Activated B cell treated with CpG ODN at 0.5 μM for 24 hours (primary cell): ENCODE results near the gene C2orf49. TPM values are rescaled to one million over a fixed set of nuclear protein-coding genes. Genes with fewer than 3 reads are reported as not detected.

Source experiments
- ATAC-seq: fragments of 200-7000 bp; cut with Tn5 transposase; one replicate; pipeline ENCODE4 v1.10.0; 2021; ENCODE audit warnings: low read depth, mild to moderate bottlenecking, moderate library complexity
- CTCF ChIA-PET: fragments of 350-600 bp; sonication (Branson Sonifier 250); formaldehyde crosslinking; loops from one replicate; lab custom pipeline; 2021; ENCODE audit warnings: antibody characterized with exemption; lab: Charles Lee
- POLR2A ChIA-PET: fragments of 350-600 bp; sonication (Branson Sonifier 250); formaldehyde crosslinking; loops from one replicate; lab custom pipeline; 2021; ENCODE audit warnings: antibody characterized with exemption; lab: Charles Lee
- DNase-seq: peaks from one replicate; pipeline ENCODE4 v3.0.0; 2022
- H3K27ac Mint-ChIP-seq: one replicate; pipeline ENCODE4 v1.8.0; 2020; ENCODE audit warnings: mixed read lengths
- H3K27me3 Mint-ChIP-seq: one replicate; pipeline ENCODE4 v1.8.0; 2021; ENCODE audit warnings: mixed read lengths
- H3K36me3 Mint-ChIP-seq: one replicate; pipeline ENCODE4 v1.8.0; 2021; ENCODE audit warnings: low read depth, mixed read lengths
- H3K4me1 Mint-ChIP-seq: one replicate; pipeline ENCODE4 v1.8.0; 2021; ENCODE audit warnings: mixed read lengths
- H3K4me3 Mint-ChIP-seq: one replicate; pipeline ENCODE4 v1.8.0; 2020; ENCODE audit warnings: mild to moderate bottlenecking, mixed read lengths
- H3K9me3 Mint-ChIP-seq: one replicate; pipeline ENCODE4 v1.8.0; 2020; ENCODE audit warnings: mixed read lengths
- intact Hi-C: fragments of 100-400 bp; cut with micrococcal nuclease; formaldehyde crosslinking; loops from one replicate; pipeline ENCODE4 v1.15.1; 2024
- total RNA-seq: library from RNA; stranded (reverse); gene quantifications from 2 replicates; pipeline ENCODE4 v1.2.3, GENCODE V29; 2022
- TF ChIP-seq, protein P1 (sequence below): fragments of 200-600 bp; IDR thresholded peaks from one replicate; pipeline ENCODE4 v1.8.0; 2022; ENCODE audit warnings: antibody characterized with exemption, mild to moderate bottlenecking

Gene C2orf49
- total RNA-seq, 1 donor from 2014 or later: 23.8 TPM

- no peaks in the 10 kb centered on the region for H3K4me1 Mint-ChIP-seq
- H3K27me3 Mint-ChIP-seq: peaks cover 3% of the 10 kb centered on the region
- H3K4me3 Mint-ChIP-seq: no peak overlapping the region
- ChIA-PET CTCF (no interaction called here), POLR2A (no interaction called here)
- DNase-seq (no peak), ATAC-seq (no peak)
- TF ChIP-seq, protein P1, sequence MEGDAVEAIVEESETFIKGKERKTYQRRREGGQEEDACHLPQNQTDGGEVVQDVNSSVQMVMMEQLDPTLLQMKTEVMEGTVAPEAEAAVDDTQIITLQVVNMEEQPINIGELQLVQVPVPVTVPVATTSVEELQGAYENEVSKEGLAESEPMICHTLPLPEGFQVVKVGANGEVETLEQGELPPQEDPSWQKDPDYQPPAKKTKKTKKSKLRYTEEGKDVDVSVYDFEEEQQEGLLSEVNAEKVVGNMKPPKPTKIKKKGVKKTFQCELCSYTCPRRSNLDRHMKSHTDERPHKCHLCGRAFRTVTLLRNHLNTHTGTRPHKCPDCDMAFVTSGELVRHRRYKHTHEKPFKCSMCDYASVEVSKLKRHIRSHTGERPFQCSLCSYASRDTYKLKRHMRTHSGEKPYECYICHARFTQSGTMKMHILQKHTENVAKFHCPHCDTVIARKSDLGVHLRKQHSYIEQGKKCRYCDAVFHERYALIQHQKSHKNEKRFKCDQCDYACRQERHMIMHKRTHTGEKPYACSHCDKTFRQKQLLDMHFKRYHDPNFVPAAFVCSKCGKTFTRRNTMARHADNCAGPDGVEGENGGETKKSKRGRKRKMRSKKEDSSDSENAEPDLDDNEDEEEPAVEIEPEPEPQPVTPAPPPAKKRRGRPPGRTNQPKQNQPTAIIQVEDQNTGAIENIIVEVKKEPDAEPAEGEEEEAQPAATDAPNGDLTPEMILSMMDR: no peak
- no peak overlapping the region for H3K27ac Mint-ChIP-seq
- H3K9me3 Mint-ChIP-seq: no peaks in the 10 kb centered on the region
- intact Hi-C loops: no loop called here
- H3K36me3 Mint-ChIP-seq: no peaks in the 10 kb centered on the region
Observed at GRCh38 chr2:105385731-105386540, 48.6 kb downstream of the C2orf49 start.

GRCh38 chr2:105387225-105387624 lies 49.9 kb downstream of the C2orf49 start:
- TF ChIP-seq, protein P1: no peak
- ATAC-seq: no peak
- no peaks in the 10 kb centered on the region for H3K4me1 Mint-ChIP-seq
- H3K27ac Mint-ChIP-seq: no peak overlapping the region
- no peaks in the 10 kb centered on the region for H3K9me3 Mint-ChIP-seq
- H3K4me3 Mint-ChIP-seq: no peak overlapping the region
- ChIA-PET CTCF (no interaction called here), POLR2A (no interaction called here)
- DNase-seq: no peak
- peaks cover 3% of the 10 kb centered on the region for H3K27me3 Mint-ChIP-seq
- no peaks in the 10 kb centered on the region for H3K36me3 Mint-ChIP-seq
- intact Hi-C loops: no loop called here

DNA sequence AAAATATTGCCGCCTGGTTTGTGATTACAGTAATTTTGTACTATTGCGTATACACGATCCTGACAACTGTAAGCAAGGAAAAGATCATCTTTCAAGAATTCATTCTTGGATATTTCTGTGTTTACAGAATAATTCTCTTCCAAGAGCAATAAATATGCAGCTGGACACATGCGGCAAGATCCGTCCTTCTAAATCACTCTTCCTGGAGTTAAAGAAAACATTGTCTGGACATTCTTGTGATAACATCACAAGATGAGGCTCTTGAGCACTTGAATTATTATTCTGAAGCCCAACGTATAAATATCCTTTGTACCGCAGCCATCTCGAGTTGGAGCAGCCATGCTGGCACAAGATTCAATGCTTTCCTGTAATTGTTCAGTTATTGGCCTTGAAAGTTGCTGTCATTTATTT lies 51.6 kb downstream of the C2orf49 start:
- ChIA-PET POLR2A (no interaction called here), CTCF (no interaction called here)
- no peaks in the 10 kb centered on the region for H3K4me1 Mint-ChIP-seq
- DNase-seq (no peak), ATAC-seq (no peak)
- H3K36me3 Mint-ChIP-seq: no peaks in the 10 kb centered on the region
- intact Hi-C loops: no loop called here
- H3K27ac Mint-ChIP-seq: no peak overlapping the region
- TF ChIP-seq, protein P1: no peak
- peaks cover 3% of the 10 kb centered on the region for H3K27me3 Mint-ChIP-seq
- no peak overlapping the region for H3K4me3 Mint-ChIP-seq
- H3K9me3 Mint-ChIP-seq: no peaks in the 10 kb centered on the region

DNA sequence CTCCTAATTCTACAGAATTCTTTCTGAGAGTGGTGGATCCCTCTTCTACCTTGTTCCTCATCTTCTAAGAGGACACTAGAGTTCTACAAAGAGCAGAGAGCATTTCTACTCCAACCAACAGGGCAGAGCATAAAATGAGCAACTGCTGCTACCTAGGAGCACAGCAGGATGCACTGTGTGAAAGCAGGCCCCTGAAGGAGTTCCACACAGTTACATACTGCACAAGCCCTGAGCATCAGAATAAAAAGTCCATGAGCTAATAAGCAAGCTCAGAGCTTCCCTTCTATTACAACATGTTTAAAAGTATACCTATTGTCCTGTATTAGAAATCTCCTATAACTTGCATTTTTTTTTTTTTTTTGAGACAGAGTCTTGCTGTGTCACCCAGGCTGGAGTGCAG lies 53.1 kb downstream of the C2orf49 start:
- intact Hi-C loops: no loop called here
- no peak for DNase-seq
- Mint-ChIP-seq H3K36me3 (no peaks in the 10 kb centered on the region), H3K27ac (no peak overlapping the region), H3K9me3 (no peaks in the 10 kb centered on the region), H3K4me3 (no peak overlapping the region), H3K27me3 (peaks cover 9% of the 10 kb centered on the region), H3K4me1 (no peaks in the 10 kb centered on the region)
- ATAC-seq: no peak
- CTCF ChIA-PET: no interaction called here
- TF ChIP-seq, protein P1: no peak
- POLR2A ChIA-PET: no interaction called here

- ChIA-PET POLR2A (no interaction called here), CTCF (no interaction called here)
- no peak overlapping the region for H3K4me3 Mint-ChIP-seq
- ATAC-seq: no peak
- no peaks in the 10 kb centered on the region for H3K36me3 Mint-ChIP-seq
- TF ChIP-seq, protein P1: no peak
- intact Hi-C loops: no loop called here
- peaks cover 16% of the 10 kb centered on the region for H3K27me3 Mint-ChIP-seq
- H3K9me3 Mint-ChIP-seq: no peaks in the 10 kb centered on the region
- H3K4me1 Mint-ChIP-seq: no peaks in the 10 kb centered on the region
- no peak overlapping the region for H3K27ac Mint-ChIP-seq
- DNase-seq: no peak
Observed at GRCh38 chr2:105391058-105391627, 53.8 kb downstream of the C2orf49 start.
